Activated T-cell treated with anti-CD3 and anti-CD28 coated beads for 24 hours (primary cell): ENCODE measurements around the gene CSTPP1.
A peak's percentile ranks its signal among the peaks of the same experiment; 100 is the strongest.

Source experiments
- DNase-seq: peaks from one replicate; pipeline ENCODE4 v3.0.0-alpha.2; 2020; ENCODE audit warnings: low read depth

Gene CSTPP1

GRCh38 chr11:47161134-47161854 lies 224.7 kb downstream of the CSTPP1 start:
- peak; percentile 38 for DNase-seq

GRCh38 chr11:47161890-47162289 lies 225.3 kb downstream of the CSTPP1 start:
- DNase-seq: no peak

- DNase-seq: no peak
These were observed 225.9 kb downstream of the CSTPP1 start for GRCh38 chr11:47162426-47162825.

GRCh38 chr11:47163193-47163592 lies 226.6 kb downstream of the CSTPP1 start:
- DNase-seq: no peak

GRCh38 chr11:47163898-47164297 lies 227.3 kb downstream of the CSTPP1 start:
- DNase-seq: no peak

GRCh38 chr11:47164321-47164720 lies 227.8 kb downstream of the CSTPP1 start:
- no peak for DNase-seq

- DNase-seq: no peak
These were observed 228.8 kb downstream of the CSTPP1 start for GRCh38 chr11:47165253-47165840.

- DNase-seq: no peak
These were observed 229.8 kb downstream of the CSTPP1 start for GRCh38 chr11:47166368-47166767.

GRCh38 chr11:47171061-47171838 lies 234.7 kb downstream of the CSTPP1 start:
- DNase-seq: no peak

GRCh38 chr11:47171856-47172255 lies 235.3 kb downstream of the CSTPP1 start:
- DNase-seq: no peak

- no peak for DNase-seq
These were observed 236.3 kb downstream of the CSTPP1 start for GRCh38 chr11:47172740-47173336.

GRCh38 chr11:47175746-47176327 lies 239.3 kb downstream of the CSTPP1 start:
- no peak for DNase-seq

- peak; percentile 95 for DNase-seq
These were observed 240.0 kb downstream of the CSTPP1 start, which contains the start of gene ARFGAP2 for GRCh38 chr11:47176328-47177228. Gene ARFGAP2 (minus strand): TSS chr11:47176879. CDS start chr11:47176853, 26 bp downstream.

GRCh38 chr11:47177229-47177845 lies 240.8 kb downstream of the CSTPP1 start:
- DNase-seq: peak; percentile 62

- no peak for DNase-seq
These were observed 241.3 kb downstream of the CSTPP1 start for GRCh38 chr11:47177846-47178245.

- DNase-seq: no peak
These were observed 241.8 kb downstream of the CSTPP1 start for GRCh38 chr11:47178316-47178715.

- DNase-seq: no peak
These were observed 242.4 kb downstream of the CSTPP1 start for GRCh38 chr11:47178737-47179654.

GRCh38 chr11:47179655-47179991 lies 243.1 kb downstream of the CSTPP1 start:
- no peak for DNase-seq

GRCh38 chr11:47180006-47180787 lies 243.6 kb downstream of the CSTPP1 start:
- DNase-seq: no peak
